Measurements from ENCODE around the gene RAVER2.

- TF ChIP-seq CTCF (IDR thresholded peaks at IDR 0.05) (no peak), POLR2A (IDR thresholded peaks at IDR 0.05) (no peak), POLR2AphosphoS5 (IDR thresholded peaks at IDR 0.05) (no peak), EP300 (IDR thresholded peaks at IDR 0.05) (no peak)
Observed at GRCh38 chr1:64754173-64754572, 9.3 kb downstream of the RAVER2 start.

Measured in gastroesophageal sphincter (tissue), 3 donors.